Renal cortex interstitium (tissue), 3 donors: Measurements from ENCODE around the gene LILRB2. TPM values are rescaled to one million over a fixed set of nuclear protein-coding genes. Genes with fewer than 3 reads are reported as not detected.

ENCODE experiments used
- polyA plus RNA-seq, 3 donors: library from polyadenylated mRNA; unstranded; fragments of 120-200 nt; gene quantifications; one replicate each; pipeline ENCODE4 v1.2.1, GENCODE V29; 2013; ENCODE audit not compliant: insufficient read length in 3 of 3

LILRB2 gene
- polyA plus RNA-seq, 3 donors: 0.84 to 2.8 (median 1.7) TPM

Other genes with a start within 250 kb of the LILRB2 start
- under 1 TPM in 1 of 3 donors, not detected in 2; 0.27 TPM for gene VSTM1, start 217.2 kb downstream of the LILRB2 start, polyA plus RNA-seq
- under 1 TPM in 2 of 3 donors, not detected in 1; 0.17 to 0.20 TPM for gene TARM1, start 199.7 kb downstream of the LILRB2 start, polyA plus RNA-seq
- under 1 TPM; 0.11 to 0.42 (median 0.27) TPM for gene OSCAR, start 180.3 kb downstream of the LILRB2 start, polyA plus RNA-seq
- 100 to 1,000 TPM in 2 of 3 donors, 10 to 100 TPM in 1; 84.6 to 151 (median 147) TPM for gene NDUFA3, start 178.3 kb downstream of the LILRB2 start, polyA plus RNA-seq
- gene TFPT, start 165.5 kb downstream of the LILRB2 start, polyA plus RNA-seq: 10 to 100 TPM; 12.0 to 19.3 (median 18.8) TPM
- 10 to 100 TPM; 68.0 to 82.8 (median 73.0) TPM for gene PRPF31, start 165.4 kb downstream of the LILRB2 start, polyA plus RNA-seq
- gene CNOT3, start 143.3 kb downstream of the LILRB2 start, polyA plus RNA-seq: 10 to 100 TPM; 66.6 to 75.4 (median 75.4) TPM
- gene LENG1, start 121.4 kb downstream of the LILRB2 start, polyA plus RNA-seq: 10 to 100 TPM in 1 of 3 donors, 1 to 10 TPM in 2; 7.5 to 10.5 (median 9.8) TPM
- gene TMC4, start 108.0 kb downstream of the LILRB2 start, polyA plus RNA-seq: 10 to 100 TPM; 20.1 to 50.0 (median 29.2) TPM
- 10 to 100 TPM; 56.8 to 85.9 (median 80.3) TPM for gene MBOAT7, start 91.5 kb downstream of the LILRB2 start, polyA plus RNA-seq
- 10 to 100 TPM; 46.2 to 63.2 (median 60.2) TPM for gene TSEN34, start 89.8 kb downstream of the LILRB2 start, polyA plus RNA-seq
- gene RPS9, start 80.3 kb downstream of the LILRB2 start, polyA plus RNA-seq: 1,000 to 10,000 TPM; 1,235 to 1,695 (median 1,501) TPM
- 1 to 10 TPM; 1.0 to 3.8 (median 1.5) TPM for gene LILRB3, start 58.1 kb downstream of the LILRB2 start, polyA plus RNA-seq
- gene LILRA6, start 38.3 kb downstream of the LILRB2 start, polyA plus RNA-seq: under 1 TPM; 0.44 to 0.85 (median 0.47) TPM
- gene LILRB5, start 23.8 kb downstream of the LILRB2 start, polyA plus RNA-seq: 1 to 10 TPM; 1.4 to 3.7 (median 2.3) TPM
- 1 to 10 TPM in 1 of 3 donors, under 1 TPM in 2; 0.42 to 1.7 (median 0.70) TPM for gene LILRA5, start 32.1 kb upstream of the LILRB2 start, polyA plus RNA-seq
- under 1 TPM in 1 of 3 donors, not detected in 2; 0.11 TPM for gene LILRA4, start 58.1 kb upstream of the LILRB2 start, polyA plus RNA-seq
- gene LAIR1, start 83.8 kb upstream of the LILRB2 start, polyA plus RNA-seq: 1 to 10 TPM; 3.3 to 5.9 (median 5.3) TPM
- gene TTYH1, start 134.4 kb upstream of the LILRB2 start, polyA plus RNA-seq: 10 to 100 TPM in 1 of 3 donors, 1 to 10 TPM in 2; 7.7 to 13.5 (median 8.0) TPM
- gene LENG8, start 168.1 kb upstream of the LILRB2 start, polyA plus RNA-seq: 100 to 1,000 TPM; 119 to 275 (median 153) TPM
- 1 to 10 TPM; 1.6 to 3.3 (median 1.8) TPM for gene LENG9, start 182.7 kb upstream of the LILRB2 start, polyA plus RNA-seq
- 10 to 100 TPM; 18.7 to 44.1 (median 37.1) TPM for gene CDC42EP5, start 192.2 kb upstream of the LILRB2 start, polyA plus RNA-seq
- not detected for gene LAIR2, start 221.7 kb upstream of the LILRB2 start, polyA plus RNA-seq